Measurements from ENCODE around the gene PIP5KL1.

Gene PIP5KL1

GRCh38 chr9:127876764-127877562 is 53.6 kb downstream of the PIP5KL1 start:
- no peak overlapping the region for H3K4me2 ChIP-seq (ENCODE audit: low read length)
- H3K79me2 ChIP-seq (ENCODE audit: low read length) = no peaks in the 10 kb centered on the region
- H3K27ac ChIP-seq (ENCODE audit: low read length) = no peak overlapping the region
- H3K9me3 ChIP-seq (ENCODE audit: insufficient read depth, low read length) = no peaks in the 10 kb centered on the region
- H3K4me3 ChIP-seq (ENCODE audit: low read length) = no peak overlapping the region
- TF ChIP-seq EZH2phosphoT487 (IDR thresholded peaks at IDR 0.05; ENCODE audit: low read depth) (no peak), CTCF (IDR thresholded peaks at IDR 0.05; ENCODE audit: low read depth, low read length) (no peak)
- no peaks in the 10 kb centered on the region for H4K20me1 ChIP-seq (ENCODE audit: insufficient read depth, low read length)
- no peaks in the 10 kb centered on the region for H3K36me3 ChIP-seq (replicated peaks; ENCODE audit: low read depth, low read length)
- H2AFZ ChIP-seq (ENCODE audit: low read depth, low read length) = no peak overlapping the region
- H3K27me3 ChIP-seq (ENCODE audit: low read depth, low read length) = no peaks in the 10 kb centered on the region
- H3K4me1 ChIP-seq (ENCODE audit: low read length) = peaks cover 15% of the 10 kb centered on the region
- H3K9ac ChIP-seq (ENCODE audit: low read length) = no peak overlapping the region

GRCh38 chr9:127876026-127876763 is 54.4 kb downstream of the PIP5KL1 start:
- Histone ChIP-seq H3K9me3 (ENCODE audit: insufficient read depth, low read length) (no peaks in the 10 kb centered on the region), H2AFZ (ENCODE audit: low read depth, low read length) (no peak overlapping the region), H3K79me2 (ENCODE audit: low read length) (no peaks in the 10 kb centered on the region), H3K27me3 (ENCODE audit: low read depth, low read length) (no peaks in the 10 kb centered on the region), H3K4me1 (ENCODE audit: low read length) (peaks cover 13% of the 10 kb centered on the region), H3K27ac (ENCODE audit: low read length) (no peak overlapping the region), H3K4me3 (ENCODE audit: low read length) (no peak overlapping the region), H3K9ac (ENCODE audit: low read length) (no peak overlapping the region), H3K36me3 (replicated peaks; ENCODE audit: low read depth, low read length) (no peaks in the 10 kb centered on the region), H3K4me2 (ENCODE audit: low read length) (no peak overlapping the region), H4K20me1 (ENCODE audit: insufficient read depth, low read length) (no peaks in the 10 kb centered on the region)
- TF ChIP-seq EZH2phosphoT487 (IDR thresholded peaks at IDR 0.05; ENCODE audit: low read depth) (no peak), CTCF (IDR thresholded peaks at IDR 0.05; ENCODE audit: low read depth, low read length) (no peak)

GRCh38 chr9:127875306-127875966 is 55.1 kb downstream of the PIP5KL1 start:
- Histone ChIP-seq H3K4me2 (ENCODE audit: low read length) (no peak overlapping the region), H3K9me3 (ENCODE audit: insufficient read depth, low read length) (no peaks in the 10 kb centered on the region), H3K4me1 (ENCODE audit: low read length) (peaks cover 11% of the 10 kb centered on the region), H3K9ac (ENCODE audit: low read length) (no peak overlapping the region), H3K27ac (ENCODE audit: low read length) (no peak overlapping the region), H3K79me2 (ENCODE audit: low read length) (no peaks in the 10 kb centered on the region), H4K20me1 (ENCODE audit: insufficient read depth, low read length) (no peaks in the 10 kb centered on the region), H3K4me3 (ENCODE audit: low read length) (no peak overlapping the region), H3K27me3 (ENCODE audit: low read depth, low read length) (no peaks in the 10 kb centered on the region), H3K36me3 (replicated peaks; ENCODE audit: low read depth, low read length) (no peaks in the 10 kb centered on the region), H2AFZ (ENCODE audit: low read depth, low read length) (no peak overlapping the region)
- TF ChIP-seq EZH2phosphoT487 (IDR thresholded peaks at IDR 0.05; ENCODE audit: low read depth) = no peak
- TF ChIP-seq CTCF (IDR thresholded peaks at IDR 0.05; ENCODE audit: low read depth, low read length) = no peak

Data from OCI-LY3 (cell line).